Measurements from ENCODE around the gene PRPF38A.

DNA sequence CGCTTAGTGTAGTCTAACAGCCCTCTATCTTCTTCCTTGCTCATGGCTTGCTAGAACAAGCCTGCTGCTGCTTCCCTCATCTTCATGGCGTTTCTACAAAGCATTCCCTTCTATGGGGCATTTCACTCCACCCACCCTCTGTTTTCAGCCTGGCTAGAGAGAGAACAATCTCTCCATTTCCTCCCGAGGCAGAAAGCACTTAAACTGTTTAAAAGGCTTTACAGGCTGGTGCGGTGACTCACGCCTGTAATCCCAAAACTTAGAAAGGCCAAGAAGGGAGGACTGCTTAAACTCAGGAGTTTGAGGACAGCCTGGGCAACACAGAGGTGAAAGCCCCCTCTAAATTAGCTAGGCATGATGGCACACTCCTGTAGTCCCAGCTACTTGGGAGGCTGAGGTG lies 17.9 kb upstream of the PRPF38A start:
- TF ChIP-seq GABPA (IDR thresholded peaks at IDR 0.05; ENCODE audit: low read depth) (no peak), MAX (IDR thresholded peaks at IDR 0.05; ENCODE audit: low read depth) (no peak), EZH2phosphoT487 (IDR thresholded peaks at IDR 0.05; ENCODE audit: borderline replicate concordance, low read depth) (no peak), RAD21 (IDR thresholded peaks at IDR 0.05; ENCODE audit: low read length) (no peak), SIN3A (IDR thresholded peaks at IDR 0.05; ENCODE audit: borderline replicate concordance, low read depth, low read length) (no peak), EP300 (IDR thresholded peaks at IDR 0.05; ENCODE audit: borderline replicate concordance in 1 of 2, low read depth in 1 of 2, low read length in 1 of 2) (no peak), YY1 (IDR thresholded peaks at IDR 0.05; ENCODE audit: low read depth) (no peak), FOXM1 (IDR thresholded peaks at IDR 0.05; ENCODE audit: low read depth) (no peak), JUND (IDR thresholded peaks at IDR 0.05) (no peak), TEAD4 (IDR thresholded peaks at IDR 0.05; ENCODE audit: borderline replicate concordance, insufficient read depth) (no peak), REST (IDR thresholded peaks at IDR 0.05; ENCODE audit: low read depth, low read length) (no peak), TCF12 (IDR thresholded peaks at IDR 0.05) (no peak)
- TF ChIP-seq, protein P1, sequence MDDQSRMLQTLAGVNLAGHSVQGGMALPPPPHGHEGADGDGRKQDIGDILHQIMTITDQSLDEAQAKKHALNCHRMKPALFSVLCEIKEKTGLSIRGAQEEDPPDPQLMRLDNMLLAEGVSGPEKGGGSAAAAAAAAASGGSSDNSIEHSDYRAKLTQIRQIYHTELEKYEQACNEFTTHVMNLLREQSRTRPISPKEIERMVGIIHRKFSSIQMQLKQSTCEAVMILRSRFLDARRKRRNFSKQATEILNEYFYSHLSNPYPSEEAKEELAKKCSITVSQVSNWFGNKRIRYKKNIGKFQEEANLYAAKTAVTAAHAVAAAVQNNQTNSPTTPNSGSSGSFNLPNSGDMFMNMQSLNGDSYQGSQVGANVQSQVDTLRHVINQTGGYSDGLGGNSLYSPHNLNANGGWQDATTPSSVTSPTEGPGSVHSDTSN (IDR thresholded peaks at IDR 0.05): no peak
- TF ChIP-seq, protein P2, sequence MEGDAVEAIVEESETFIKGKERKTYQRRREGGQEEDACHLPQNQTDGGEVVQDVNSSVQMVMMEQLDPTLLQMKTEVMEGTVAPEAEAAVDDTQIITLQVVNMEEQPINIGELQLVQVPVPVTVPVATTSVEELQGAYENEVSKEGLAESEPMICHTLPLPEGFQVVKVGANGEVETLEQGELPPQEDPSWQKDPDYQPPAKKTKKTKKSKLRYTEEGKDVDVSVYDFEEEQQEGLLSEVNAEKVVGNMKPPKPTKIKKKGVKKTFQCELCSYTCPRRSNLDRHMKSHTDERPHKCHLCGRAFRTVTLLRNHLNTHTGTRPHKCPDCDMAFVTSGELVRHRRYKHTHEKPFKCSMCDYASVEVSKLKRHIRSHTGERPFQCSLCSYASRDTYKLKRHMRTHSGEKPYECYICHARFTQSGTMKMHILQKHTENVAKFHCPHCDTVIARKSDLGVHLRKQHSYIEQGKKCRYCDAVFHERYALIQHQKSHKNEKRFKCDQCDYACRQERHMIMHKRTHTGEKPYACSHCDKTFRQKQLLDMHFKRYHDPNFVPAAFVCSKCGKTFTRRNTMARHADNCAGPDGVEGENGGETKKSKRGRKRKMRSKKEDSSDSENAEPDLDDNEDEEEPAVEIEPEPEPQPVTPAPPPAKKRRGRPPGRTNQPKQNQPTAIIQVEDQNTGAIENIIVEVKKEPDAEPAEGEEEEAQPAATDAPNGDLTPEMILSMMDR (IDR thresholded peaks at IDR 0.05): no peak

Measured in SK-N-SH (cell line).